ENCODE measurements around the gene MYLK.

Gene MYLK

GRCh38 chr3:123780656-123781055, 103.5 kb downstream of the MYLK start:
- no peak for TF ChIP-seq CTCF (IDR thresholded peaks at IDR 0.05; ENCODE audit: control insufficient read depth, extremely low read depth, insufficient read depth)
- no peak for DNase-seq (ENCODE audit: low read depth)
- H3K4me3 ChIP-seq (ENCODE audit: low read depth, low read length) = no peak overlapping the region

GRCh38 chr3:123779655-123780231, 104.4 kb downstream of the MYLK start:
- no peak overlapping the region for H3K4me3 ChIP-seq (ENCODE audit: low read depth, low read length)
- no peak for TF ChIP-seq CTCF (IDR thresholded peaks at IDR 0.05; ENCODE audit: control insufficient read depth, extremely low read depth, insufficient read depth)
- DNase-seq (ENCODE audit: low read depth) = no peak

- no peak for DNase-seq (ENCODE audit: low read depth)
- H3K4me3 ChIP-seq (ENCODE audit: low read depth, low read length) = no peak overlapping the region
- TF ChIP-seq CTCF (IDR thresholded peaks at IDR 0.05; ENCODE audit: control insufficient read depth, extremely low read depth, insufficient read depth) = no peak
These were observed 105.0 kb downstream of the MYLK start for GRCh38 chr3:123778991-123779622.

GRCh38 chr3:123778525-123778924, 105.6 kb downstream of the MYLK start:
- TF ChIP-seq CTCF (IDR thresholded peaks at IDR 0.05; ENCODE audit: control insufficient read depth, extremely low read depth, insufficient read depth) = no peak
- DNase-seq (ENCODE audit: low read depth) = no peak
- no peak overlapping the region for H3K4me3 ChIP-seq (ENCODE audit: low read depth, low read length)

GRCh38 chr3:123776071-123776782, 107.9 kb downstream of the MYLK start:
- H3K4me3 ChIP-seq (ENCODE audit: low read depth, low read length) = no peak overlapping the region
- TF ChIP-seq CTCF (IDR thresholded peaks at IDR 0.05; ENCODE audit: control insufficient read depth, extremely low read depth, insufficient read depth) = no peak
- DNase-seq (ENCODE audit: low read depth) = no peak

GRCh38 chr3:123774474-123774873, 109.7 kb downstream of the MYLK start:
- DNase-seq (ENCODE audit: low read depth) = no peak
- no peak overlapping the region for H3K4me3 ChIP-seq (ENCODE audit: low read depth, low read length)
- no peak for TF ChIP-seq CTCF (IDR thresholded peaks at IDR 0.05; ENCODE audit: control insufficient read depth, extremely low read depth, insufficient read depth)
